GM10266 (cell line): ENCODE measurements around the gene TBC1D22A.

ENCODE experiments used
- DNase-seq: peaks from one replicate; pipeline ENCODE4 v3.0.0; 2012; ENCODE audit errors: extremely low spot score
- CTCF ChIP-seq: IDR thresholded peaks from 2 replicates; pipeline ENCODE4 v1.5.1; 2012; ENCODE audit warnings: mild to moderate bottlenecking, low read depth; ENCODE audit not compliant: control insufficient read depth, insufficient read depth; ENCODE audit errors: missing control alignments

The TBC1D22A gene

DNA sequence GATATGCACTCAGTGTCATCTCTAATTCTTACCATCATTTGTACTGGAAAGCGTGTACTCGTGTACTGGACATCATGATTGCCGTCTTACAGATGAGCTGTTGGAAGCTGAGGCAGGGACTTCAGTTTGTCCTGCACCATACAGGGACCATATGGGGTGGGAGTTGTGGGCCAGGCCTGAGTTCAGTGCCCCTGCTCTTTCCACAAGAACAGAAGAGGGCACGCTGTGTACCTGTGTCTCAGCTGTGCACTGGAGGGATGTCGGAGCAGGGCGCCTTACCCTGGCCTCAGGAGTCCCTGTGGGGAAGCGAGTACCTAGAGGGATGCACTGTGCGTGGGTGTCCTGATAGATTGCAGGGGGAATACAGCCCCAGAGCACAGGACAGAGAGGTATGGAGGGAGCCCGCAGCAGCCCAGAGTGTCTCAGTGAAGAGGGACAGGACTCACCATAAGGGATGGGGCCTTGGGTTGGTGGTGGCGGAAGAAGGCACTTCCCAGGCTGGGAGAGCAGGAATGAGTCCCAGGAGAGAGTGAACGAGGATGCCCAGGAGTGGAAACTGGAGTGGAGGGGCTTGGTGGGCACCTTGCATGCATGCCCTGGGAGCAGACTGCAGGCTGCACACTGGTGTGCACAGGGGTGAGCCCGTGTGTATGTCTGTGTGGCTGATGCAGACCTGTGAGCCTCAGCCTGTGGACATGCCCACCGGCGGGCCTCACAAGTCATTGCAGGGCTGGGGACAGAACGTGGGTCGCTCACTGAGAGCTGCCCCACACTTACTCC lies 329.7 kb downstream of the TBC1D22A start:
- DNase-seq: no peak
- no peak for TF ChIP-seq CTCF

GRCh38 chr22:47092896-47093311 lies 330.5 kb downstream of the TBC1D22A start:
- DNase-seq: no peak
- TF ChIP-seq CTCF: no peak

DNA sequence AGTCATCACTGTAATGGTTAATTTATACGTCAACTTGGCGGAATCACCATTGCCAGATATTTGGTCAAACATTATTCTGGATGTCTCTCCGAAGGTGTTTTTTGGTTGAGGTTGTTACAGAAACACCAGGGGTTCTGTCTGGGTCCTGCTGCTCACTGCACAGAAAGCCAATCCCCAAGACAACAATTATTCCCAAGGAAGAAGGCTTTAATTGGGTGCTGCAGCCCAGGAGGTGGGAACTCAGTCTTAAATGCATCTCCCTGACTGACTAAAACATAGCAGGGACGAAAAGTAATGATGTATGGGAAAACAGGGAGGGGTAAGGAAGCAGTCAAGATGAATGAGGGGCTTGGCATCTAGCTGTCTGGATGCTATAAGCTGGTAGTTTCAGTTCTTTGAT lies 331.3 kb downstream of the TBC1D22A start:
- no peak for TF ChIP-seq CTCF
- DNase-seq: no peak

DNA sequence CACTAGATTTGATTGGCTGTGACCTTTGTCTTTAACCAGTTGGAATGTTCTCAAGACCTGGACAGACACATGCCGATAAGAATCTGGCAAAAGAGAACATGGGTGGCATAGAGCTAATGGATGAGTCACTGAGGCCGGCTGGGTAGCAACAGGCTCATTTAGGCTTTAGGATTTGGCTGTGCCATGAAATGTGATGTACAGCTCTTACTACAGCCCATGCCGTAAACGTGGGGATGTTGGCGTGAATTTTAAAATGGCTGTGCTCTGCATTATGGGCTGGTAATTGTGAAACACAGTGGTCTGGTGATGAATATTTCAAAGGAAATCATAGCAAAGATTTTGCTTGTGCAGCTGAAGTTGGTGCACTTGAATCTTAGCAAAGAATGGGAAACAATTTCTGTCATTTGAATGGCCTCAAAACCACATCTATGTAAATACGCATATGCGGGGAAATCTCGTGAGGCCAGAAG lies 332.4 kb downstream of the TBC1D22A start:
- no peak for DNase-seq
- TF ChIP-seq CTCF: no peak

DNA sequence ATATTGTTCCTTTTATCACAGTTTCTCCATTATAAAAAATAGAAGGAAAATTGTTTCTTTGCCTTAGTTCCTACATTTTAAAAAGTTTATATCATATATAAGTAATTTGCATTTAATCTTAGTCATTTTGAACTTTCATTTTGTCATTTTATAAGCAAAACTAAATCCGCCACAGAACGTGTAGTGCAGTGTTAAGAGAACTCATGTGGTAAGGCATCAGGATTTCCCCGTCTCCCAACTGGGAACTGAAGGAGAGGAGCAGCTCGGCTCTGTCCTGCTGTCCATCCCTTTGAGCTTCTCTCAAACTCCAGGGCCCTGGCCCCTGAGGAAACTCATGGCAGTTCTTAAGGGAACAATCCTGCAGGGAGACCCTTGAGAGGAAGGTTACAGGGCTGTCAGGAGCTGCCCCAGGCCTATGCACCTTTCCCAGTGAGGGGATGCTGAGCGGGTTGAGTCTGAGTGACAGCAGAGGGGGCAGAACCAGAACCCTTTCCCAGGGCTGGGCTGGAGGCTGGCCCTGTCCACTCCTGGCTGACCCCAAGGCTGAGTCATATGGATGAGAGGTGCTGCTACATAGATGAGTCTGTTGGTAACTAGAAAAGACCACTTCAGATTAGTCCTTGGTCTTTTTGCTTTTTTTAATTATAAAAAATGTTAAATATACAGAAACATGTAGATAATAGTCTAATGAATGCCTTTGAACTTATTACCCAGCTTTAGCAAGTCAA lies 333.1 kb downstream of the TBC1D22A start:
- no peak for TF ChIP-seq CTCF
- DNase-seq: no peak

DNA sequence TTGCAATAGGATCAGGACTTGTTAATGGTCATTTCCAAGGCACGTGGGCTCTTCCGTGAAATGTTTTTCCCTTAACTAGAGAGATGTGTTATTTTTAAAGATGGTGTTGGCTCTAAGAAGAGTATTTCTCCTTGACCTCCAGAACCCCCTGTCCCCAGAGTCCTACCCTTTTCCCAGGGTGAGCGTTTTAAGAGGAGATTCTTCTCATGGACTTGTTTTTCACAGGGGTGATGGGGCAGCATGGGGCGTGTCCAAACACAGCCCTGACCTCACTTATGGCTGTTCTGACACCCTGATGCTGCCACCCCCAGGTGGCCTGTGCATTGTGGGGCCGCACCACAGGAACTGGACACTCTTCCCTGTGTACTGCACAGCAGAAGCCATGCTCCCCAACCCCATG lies 335.7 kb downstream of the TBC1D22A start:
- no peak for DNase-seq
- no peak for TF ChIP-seq CTCF

- no peak for DNase-seq
- no peak for TF ChIP-seq CTCF
Observed at GRCh38 chr22:47098554-47098953, 336.1 kb downstream of the TBC1D22A start.
